Ramos (cell line): ENCODE results near the gene CPHXL2.

Source experiments
- in situ Hi-C: fragments of 300-500 bp; cut with MboI; formaldehyde crosslinking; loops from one replicate; pipeline ENCODE4 v1.14.3; 2022; ENCODE audit warnings: low sequenced_read_pairs; ENCODE audit not compliant: unreplicated experiment

CPHXL2 gene

GRCh38 chr16:75676909-75677308 lies at the start of gene CPHXL2:
Gene CPHXL2, minus strand, starts transcription at chr16:75677009. Its CDS starts 10 bp downstream, at chr16:75676999.
- in situ Hi-C loops: no loop called here

GRCh38 chr16:75726390-75726789 lies 49.6 kb upstream of the CPHXL2 start, which contains the start of gene CPHXL:
Gene CPHXL, minus strand, starts transcription at chr16:75726490. Its CDS starts 48 bp downstream, at chr16:75726442.
- in situ Hi-C loops: no loop called here

DNA sequence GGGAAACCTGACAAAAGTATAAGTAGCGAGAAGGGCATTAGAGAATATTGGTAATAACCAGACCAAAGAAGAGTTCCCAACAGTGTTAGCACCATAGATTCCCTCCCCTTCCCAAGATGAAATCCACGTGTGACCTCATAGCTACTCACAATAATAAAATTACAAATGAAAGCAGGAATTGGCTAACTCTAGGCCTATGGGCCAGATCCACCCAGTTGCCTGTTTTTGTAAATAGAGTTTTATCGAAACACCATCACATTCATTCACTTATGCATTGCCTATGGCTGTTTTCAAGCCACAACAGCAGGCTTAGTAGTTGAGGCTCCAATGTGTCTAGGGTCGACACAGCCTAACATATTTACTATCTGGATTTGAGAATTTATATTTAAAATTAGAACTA lies 41.6 kb upstream of the CPHXL2 start:
- in situ Hi-C loops: no loop called here

GRCh38 chr16:75714661-75715060 lies 37.9 kb upstream of the CPHXL2 start:
- in situ Hi-C loops: no loop called here

GRCh38 chr16:75710344-75710743 lies 33.5 kb upstream of the CPHXL2 start:
- in situ Hi-C loops: no loop called here

DNA sequence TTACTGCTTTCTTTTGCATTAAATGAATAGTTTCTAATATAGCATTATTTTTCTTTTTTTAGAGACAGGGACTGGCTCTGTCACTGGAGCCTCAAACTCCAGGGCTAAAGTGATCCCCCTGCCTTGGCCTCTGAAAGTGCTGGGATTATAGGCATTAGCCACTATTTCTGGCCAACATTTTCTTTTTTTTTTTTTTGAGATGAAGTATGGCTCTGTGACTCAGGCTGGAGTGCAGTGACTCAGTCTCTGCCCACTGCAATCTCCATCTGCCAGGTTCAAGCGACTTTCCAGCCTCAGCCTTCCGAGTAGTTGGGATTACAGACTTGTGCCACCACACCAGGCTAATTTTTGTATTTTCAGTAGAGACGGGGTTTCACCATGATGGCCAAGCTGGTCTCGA lies 26.5 kb upstream of the CPHXL2 start:
- in situ Hi-C loops: no loop called here

DNA sequence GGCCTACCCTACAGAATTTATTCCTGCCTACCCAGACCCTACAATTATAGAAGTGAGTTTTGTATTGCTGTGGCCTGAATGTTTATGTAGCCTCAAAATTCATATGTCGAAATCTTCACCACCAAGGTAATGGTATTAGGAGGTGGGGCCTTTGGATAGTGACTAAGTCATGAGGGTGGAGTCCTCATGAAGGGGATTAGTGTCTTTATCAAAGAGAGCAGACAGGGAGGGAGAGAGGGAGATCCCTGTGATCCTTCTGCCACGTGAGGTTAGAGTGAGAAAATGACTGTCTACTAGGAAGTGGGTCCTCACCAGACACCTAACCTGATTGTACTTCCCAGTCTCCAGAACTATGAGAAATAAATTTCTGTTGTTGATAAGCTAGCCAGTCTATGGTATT lies 25.4 kb upstream of the CPHXL2 start:
- in situ Hi-C loops: no loop called here

DNA sequence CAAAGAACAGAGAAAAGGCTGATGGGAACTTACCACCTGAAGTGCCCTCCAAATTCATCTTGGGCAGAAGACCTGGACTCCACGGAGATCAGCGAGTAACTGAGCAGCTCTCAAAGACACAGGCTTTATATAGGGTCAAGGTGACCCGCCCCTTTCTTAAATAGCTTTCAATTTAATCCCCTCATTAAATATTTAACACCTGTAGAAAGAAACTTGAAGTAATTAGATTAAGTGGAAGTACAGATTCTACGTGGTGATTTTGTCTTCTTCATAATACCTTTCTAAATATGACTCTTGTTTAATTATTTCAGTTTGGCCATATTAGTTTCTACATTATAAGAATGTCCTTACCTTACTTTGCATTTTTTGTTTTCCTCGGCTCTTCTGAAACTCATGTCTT lies 24.6 kb upstream of the CPHXL2 start, which contains the start of gene DUXB:
TSS of gene DUXB (minus strand) at position 101 of the 400 bp plus-strand sequence. CDS start at position 58, 43 bp downstream.
- in situ Hi-C loops: no loop called here

- in situ Hi-C loops: no loop called here
Measured at GRCh38 chr16:75697571-75697970, 20.8 kb upstream of the CPHXL2 start.

- in situ Hi-C loops: no loop called here
Measured at GRCh38 chr16:75695708-75696107, 18.9 kb upstream of the CPHXL2 start.

DNA sequence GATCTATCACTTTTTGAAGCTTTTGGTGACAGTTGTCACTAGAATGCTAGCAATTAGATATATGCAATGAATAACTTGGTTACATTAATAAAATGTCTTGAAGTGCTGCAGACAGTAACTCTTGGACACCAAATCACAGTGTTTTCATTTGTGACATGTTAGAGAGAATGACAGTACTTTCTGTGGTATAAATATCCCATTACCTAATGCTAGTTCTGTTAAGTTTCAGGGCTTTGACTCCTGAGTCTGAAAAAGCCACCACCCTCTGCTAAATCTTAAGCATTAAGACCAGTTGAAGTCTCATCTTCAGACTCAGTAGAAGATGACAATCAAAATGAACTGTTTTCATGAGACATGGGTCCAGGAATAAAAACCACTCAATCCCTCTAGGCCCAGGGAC lies 10.6 kb upstream of the CPHXL2 start:
- in situ Hi-C loops: no loop called here

DNA sequence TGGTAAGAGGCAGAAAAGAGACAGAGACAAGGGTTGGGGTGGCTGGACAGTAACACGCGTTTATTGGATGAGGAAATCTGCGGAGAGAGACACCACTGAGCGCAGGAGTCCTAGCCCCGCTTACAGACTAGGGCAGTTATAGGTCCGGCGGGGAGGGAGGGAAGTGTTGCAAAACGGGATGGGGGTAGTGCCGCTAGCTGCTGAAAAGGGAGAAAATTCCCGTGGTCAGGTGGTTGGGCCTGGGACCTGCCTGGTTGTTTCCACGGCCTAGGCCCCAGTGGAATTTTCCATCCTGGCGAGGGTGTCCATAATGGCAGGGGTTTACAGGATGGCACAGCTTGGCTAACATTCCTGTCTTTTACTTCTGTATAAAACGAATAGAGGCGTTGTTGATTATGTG lies 5.5 kb upstream of the CPHXL2 start:
- in situ Hi-C loops: no loop called here

DNA sequence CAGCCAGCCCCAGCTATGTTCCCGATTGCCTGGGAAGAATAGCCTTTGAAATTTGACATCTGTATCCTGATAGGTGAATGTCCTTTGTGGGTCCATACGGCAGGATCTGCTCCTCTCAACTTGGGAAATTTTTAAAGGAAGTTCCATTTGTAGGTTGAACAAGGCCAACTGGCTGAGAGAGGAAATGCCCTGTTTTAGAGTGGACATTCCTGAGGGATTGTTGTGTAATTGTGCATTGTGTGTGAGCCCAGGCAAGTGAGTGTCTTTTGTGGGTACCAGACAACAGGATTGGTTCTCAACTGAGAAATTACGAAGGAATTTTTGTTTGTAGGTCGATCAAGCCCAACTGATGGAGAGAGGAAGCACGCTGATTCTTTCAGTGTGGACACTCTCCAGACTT lies 2.6 kb upstream of the CPHXL2 start:
- in situ Hi-C loops: no loop called here

DNA sequence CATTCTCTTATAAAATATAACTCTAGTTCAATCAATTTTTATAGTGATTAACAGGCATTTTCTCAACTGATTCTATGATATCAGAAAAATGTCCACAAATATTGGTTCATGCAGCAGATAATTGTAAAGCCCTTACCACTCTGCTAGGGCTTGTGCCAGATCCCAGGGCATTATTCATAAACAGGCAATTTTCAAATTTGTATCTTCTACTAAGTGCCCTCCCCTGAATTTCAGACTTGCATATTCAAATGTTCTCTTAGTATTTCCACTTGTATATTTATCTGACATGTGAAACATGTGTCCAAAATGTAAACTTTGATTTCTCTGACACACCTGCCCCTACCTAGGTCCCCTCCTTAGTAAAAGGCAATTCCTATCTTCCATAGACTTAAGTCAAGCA lies 9.3 kb downstream of the CPHXL2 start:
- in situ Hi-C loops: no loop called here

DNA sequence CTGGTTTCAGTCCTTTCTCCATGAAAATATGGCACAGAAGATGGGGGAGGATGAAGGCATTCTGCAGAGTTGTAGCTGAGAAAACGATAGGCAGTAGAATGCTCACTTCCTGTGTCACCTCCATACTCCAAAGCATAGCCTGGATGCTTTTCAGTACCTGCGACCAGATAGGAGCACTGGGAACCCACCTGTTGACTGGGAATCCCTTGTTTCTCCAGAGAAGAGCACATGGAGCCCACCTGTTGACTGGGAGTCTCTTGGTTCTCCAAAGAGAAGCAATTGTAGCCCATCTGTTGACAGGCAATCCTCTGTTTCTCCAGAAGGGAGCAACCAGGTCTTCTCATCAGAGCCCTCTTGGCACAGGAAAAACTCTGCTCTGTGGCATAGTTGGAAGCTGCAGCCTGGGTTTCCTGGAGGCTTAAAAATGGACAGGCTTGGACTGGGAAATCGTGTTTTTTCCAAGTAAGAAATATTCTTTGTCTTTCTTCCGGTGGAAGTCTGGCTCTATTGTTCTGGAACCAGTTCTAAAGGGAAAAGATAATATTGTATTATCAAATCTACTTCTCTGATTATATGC lies 16.0 kb downstream of the CPHXL2 start:
- in situ Hi-C loops: no loop called here

DNA sequence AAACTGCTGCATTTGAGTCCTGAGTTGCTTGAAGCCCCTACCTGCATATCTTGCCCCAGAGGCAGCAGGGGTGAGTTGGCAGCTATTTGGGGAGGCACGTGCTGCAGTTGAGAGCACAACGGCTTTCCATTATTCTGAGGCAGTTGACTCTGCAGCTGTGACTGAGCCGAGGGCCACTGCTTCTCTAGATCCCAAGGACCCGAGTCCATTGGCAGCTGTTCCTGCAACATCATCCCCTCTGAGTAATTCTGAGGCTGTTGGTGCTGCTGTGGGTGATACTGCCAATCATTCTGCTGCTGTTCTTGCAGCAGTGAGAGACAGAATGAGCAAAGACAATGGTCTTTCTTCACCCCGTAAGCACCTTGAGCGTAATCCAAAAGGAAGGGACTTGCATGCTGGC lies 16.5 kb downstream of the CPHXL2 start:
- in situ Hi-C loops: no loop called here

DNA sequence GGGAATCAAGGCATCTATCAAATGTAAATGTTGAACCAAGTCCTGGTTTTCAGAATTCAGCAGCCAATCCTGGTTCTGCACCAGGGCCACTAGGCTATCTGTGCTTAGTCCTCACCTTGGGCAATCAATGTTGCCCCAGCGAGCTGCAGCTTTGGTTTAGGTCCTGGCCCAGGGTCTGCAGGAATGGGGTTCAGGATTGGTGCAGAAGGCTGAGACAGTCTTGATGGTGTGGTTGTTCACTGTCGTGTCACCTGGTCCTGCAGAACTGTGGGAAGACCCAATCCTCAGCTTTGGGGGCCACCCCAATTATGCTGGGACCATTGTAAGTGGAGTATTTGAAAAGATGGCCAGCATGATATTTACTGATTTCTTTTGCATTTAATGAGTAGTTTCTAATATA lies 18.6 kb downstream of the CPHXL2 start:
- in situ Hi-C loops: no loop called here

DNA sequence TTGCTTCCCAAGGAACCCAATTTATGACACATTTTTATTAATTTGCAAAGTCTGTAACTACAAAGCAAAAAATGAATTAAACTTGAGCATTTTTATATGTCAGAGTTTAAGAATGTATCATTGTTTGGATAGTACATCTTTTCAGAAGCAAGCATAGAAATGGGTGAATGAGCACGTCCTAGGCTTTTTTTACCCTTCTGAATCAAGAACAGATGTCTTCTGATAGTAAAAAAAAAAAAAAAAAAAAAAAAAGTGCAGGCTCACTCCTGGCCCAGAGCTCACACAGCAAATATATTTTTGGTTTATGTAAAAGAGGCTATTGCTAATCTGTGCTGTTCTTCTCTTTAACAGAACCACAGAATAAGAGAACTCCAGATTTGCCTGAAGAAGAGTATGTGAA lies 22.9 kb downstream of the CPHXL2 start:
- in situ Hi-C loops: no loop called here

GRCh38 chr16:75648265-75649076 lies 28.3 kb downstream of the CPHXL2 start:
- in situ Hi-C loops: loop anchor here (10.0 kb wide), 1 partner anchor 106 kb away; no protein-coding TSS in a partner anchor

- in situ Hi-C loops: loop anchor here (10.0 kb wide), 1 partner anchor 107 kb away; no protein-coding TSS in a partner anchor
Measured at GRCh38 chr16:75647492-75648264, 29.1 kb downstream of the CPHXL2 start, which contains the start of the genes KARS1 and TERF2IP. Gene KARS1, minus strand, starts transcription at chr16:75647665. Its CDS starts 26 bp downstream, at chr16:75647639. Gene TERF2IP, plus strand, starts transcription at chr16:75647773. Its CDS starts 110 bp downstream, at chr16:75647883.

GRCh38 chr16:75647112-75647491 lies 29.7 kb downstream of the CPHXL2 start:
- in situ Hi-C loops: loop anchor here (10.0 kb wide), 1 partner anchor 108 kb away; no protein-coding TSS in a partner anchor
